Left cardiac atrium (tissue), 4 donors: Measurements from ENCODE around the gene TMEM179. TPM values are rescaled to one million over a fixed set of nuclear protein-coding genes. Genes with fewer than 3 reads are reported as not detected.

Experiments used
- ATAC-seq, 2 donors: fragments of 200-7000 bp; cut with Tn5 transposase; one replicate each; pipeline ENCODE4 v1.9.1; 2020; ENCODE audit warnings: mild to moderate bottlenecking in 2 of 2, moderate library complexity in 2 of 2
- DNase-seq: peaks from one replicate; pipeline ENCODE4 v3.0.0-alpha.2; 2020
- intact Hi-C, 2 donors: fragments of 100-400 bp; cut with DNase I; formaldehyde crosslinking; loops; one replicate each; pipeline versions ENCODE4 v1.14.1 to v1.15.1; 2022 to 2023
- total RNA-seq, 2 donors: library from RNA; stranded (reverse); fragmentation: NEBNext Ultra II Directional; extraction: Animal tissue kit (Norgen Biotek cat#: 25700); gene quantifications; one replicate each; pipeline ENCODE4 v1.2.1, GENCODE V29; 2021
- donor health status: DM: no; HTN: yes; CAD: no.
- donor health status: DM: no; HTN: yes; CAD: no; lungs with severe emphysema.
- donor health status: DM: yes; HTN: yes; CAD: no.
- donor health status: Dilated cardiomyopathy.

TMEM179 gene
- total RNA-seq, 2 donors from 2014 or later: 0.24 to 1.0 TPM

DNA sequence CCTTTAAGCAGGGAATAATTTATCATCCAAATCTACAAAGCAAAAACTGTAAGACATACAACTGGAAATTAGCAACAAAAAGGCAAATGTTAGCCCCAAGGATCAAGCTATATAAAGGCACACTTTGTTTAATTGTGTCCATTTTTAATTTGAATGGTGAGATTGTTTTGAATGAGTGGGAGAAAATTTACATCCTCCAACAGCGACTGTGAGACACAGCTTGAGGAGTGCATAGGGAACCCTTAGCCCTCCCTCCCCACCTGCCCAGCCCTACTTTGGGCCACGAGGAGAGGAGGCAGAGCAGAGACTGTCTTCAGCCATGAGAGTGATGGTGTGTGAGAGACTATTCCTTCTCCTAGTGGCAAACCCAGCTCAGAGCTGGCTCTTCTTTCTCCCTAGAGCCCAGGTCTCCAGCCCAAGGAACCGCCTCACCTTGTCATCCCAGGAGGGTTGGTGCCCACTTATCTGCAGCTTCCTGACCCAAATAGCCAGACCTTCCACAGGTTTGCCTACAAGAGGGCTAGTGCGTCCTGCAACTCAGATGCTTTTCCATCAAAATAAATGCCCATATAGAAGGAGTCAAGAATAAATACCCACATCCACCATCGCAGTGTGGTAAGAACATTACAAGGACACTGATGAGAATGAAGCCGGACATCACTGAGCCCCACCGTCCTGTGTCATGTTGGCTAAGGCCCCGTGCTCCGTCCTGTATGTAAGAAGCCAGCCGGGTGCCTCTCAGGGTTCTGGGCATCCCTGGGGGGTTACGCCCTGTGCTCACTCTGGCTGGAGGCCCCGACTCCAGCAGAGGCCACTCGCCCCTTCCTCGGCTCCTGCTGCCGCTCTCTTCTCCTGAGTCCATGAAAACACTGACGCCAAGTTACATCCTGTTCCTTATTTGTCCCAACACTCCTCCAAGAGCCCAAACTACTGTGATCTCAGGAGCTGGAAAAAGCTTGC, 61.4 kb downstream of the TMEM179 start:
- intact Hi-C loops: no loop called here
- DNase-seq (peak; percentile 17), ATAC-seq (no peak)

- no peak for ATAC-seq
- DNase-seq: no peak
- intact Hi-C loops: no loop called here
Observed at GRCh38 chr14:104541905-104542465, 62.6 kb downstream of the TMEM179 start.

Other genes starting within 250 kb of the TMEM179 start
- 10 to 100 TPM; 26.6 to 66.7 TPM for gene C14orf180, start 25.0 kb downstream of the TMEM179 start, total RNA-seq
- 10 to 100 TPM; 44.4 to 44.7 TPM for gene INF2, start 84.8 kb upstream of the TMEM179 start, total RNA-seq
- gene ADSS1, start 119.5 kb upstream of the TMEM179 start, total RNA-seq: 100 to 1,000 TPM in 1 of 2 donors, 10 to 100 TPM in 1; 86.2 to 102 TPM
- gene SIVA1, start 148.4 kb upstream of the TMEM179 start, total RNA-seq: 10 to 100 TPM; 67.6 to 68.7 TPM
- 100 to 1,000 TPM; 113 to 127 TPM for gene AKT1, start 191.0 kb upstream of the TMEM179 start, total RNA-seq
- gene ZBTB42, start 196.3 kb upstream of the TMEM179 start, total RNA-seq: 1 to 10 TPM; 5.2 to 8.1 TPM